ENCODE data around the gene CDCA5.

Gene CDCA5

GRCh38 chr11:65059523-65059922 is 24.3 kb downstream of the CDCA5 start:
- DNase-seq (ENCODE audit: low read depth) = no peak
- TF ChIP-seq CTCF (conservative IDR thresholded peaks at IDR 0.05; ENCODE audit: low read length) = no peak
- no peak overlapping the region for H3K4me3 ChIP-seq (ENCODE audit: low read length)

- no peak for DNase-seq (ENCODE audit: low read depth)
- no peak within 1 kb of the TSS for H3K4me3 ChIP-seq (ENCODE audit: low read length)
- no peak for TF ChIP-seq CTCF (conservative IDR thresholded peaks at IDR 0.05; ENCODE audit: low read length)
Measured at GRCh38 chr11:65058419-65059054, 25.3 kb downstream of the CDCA5 start, which contains the start of gene NAALADL1. Gene NAALADL1 (minus strand): TSS chr11:65058553. CDS start chr11:65058521, 32 bp downstream.

GRCh38 chr11:65058012-65058411 is 25.8 kb downstream of the CDCA5 start:
- TF ChIP-seq CTCF (conservative IDR thresholded peaks at IDR 0.05; ENCODE audit: low read length) = no peak
- no peak overlapping the region for H3K4me3 ChIP-seq (ENCODE audit: low read length)
- no peak for DNase-seq (ENCODE audit: low read depth)

GRCh38 chr11:65057526-65057925 is 26.3 kb downstream of the CDCA5 start:
- no peak for DNase-seq (ENCODE audit: low read depth)
- no peak overlapping the region for H3K4me3 ChIP-seq (ENCODE audit: low read length)
- no peak for TF ChIP-seq CTCF (conservative IDR thresholded peaks at IDR 0.05; ENCODE audit: low read length)

- no peak for TF ChIP-seq CTCF (conservative IDR thresholded peaks at IDR 0.05; ENCODE audit: low read length)
- H3K4me3 ChIP-seq (ENCODE audit: low read length) = no peak overlapping the region
- no peak for DNase-seq (ENCODE audit: low read depth)
Measured at GRCh38 chr11:65056999-65057398, 26.8 kb downstream of the CDCA5 start.

GRCh38 chr11:65055538-65055937 is 28.3 kb downstream of the CDCA5 start:
- no peak for TF ChIP-seq CTCF (conservative IDR thresholded peaks at IDR 0.05; ENCODE audit: low read length)
- H3K4me3 ChIP-seq (ENCODE audit: low read length) = no peak overlapping the region
- DNase-seq (ENCODE audit: low read depth) = no peak

- no peak overlapping the region for H3K4me3 ChIP-seq (ENCODE audit: low read length)
- no peak for TF ChIP-seq CTCF (conservative IDR thresholded peaks at IDR 0.05; ENCODE audit: low read length)
- DNase-seq (ENCODE audit: low read depth) = no peak
Measured at GRCh38 chr11:65053827-65054508, 29.9 kb downstream of the CDCA5 start.
